ENCODE results near the gene PPP4R3B.
"Not testable (repeated sequence)": the region's sequence is repeated elsewhere in the genome, so short reads cannot be mapped to it uniquely, and the experiment has no call there.

The PPP4R3B gene

GRCh38 chr2:55596795-55597194, 20.6 kb downstream of the PPP4R3B start:
- DNase-seq (ENCODE audit: low read depth in 2 of 2, low spot score in 1 of 2) = not testable (repeated sequence)

DNA sequence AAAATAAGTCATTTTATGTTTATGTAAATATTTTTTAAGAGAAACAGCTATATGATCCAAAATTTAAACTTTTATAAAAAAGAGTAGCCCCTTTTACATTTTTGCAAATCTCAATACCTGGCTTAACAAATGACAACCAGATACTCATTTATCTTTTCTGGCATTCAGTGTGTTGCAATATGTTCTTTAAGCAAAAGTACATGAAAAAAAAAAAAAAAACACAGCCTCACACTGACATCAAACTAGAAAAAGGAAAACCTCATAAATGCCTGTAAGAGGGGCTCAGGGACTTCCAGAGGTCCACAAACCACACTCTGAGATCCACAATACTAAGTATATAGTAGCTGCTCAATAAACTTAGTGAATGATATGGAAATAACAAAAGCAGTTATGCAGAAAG, 21.9 kb downstream of the PPP4R3B start:
- no peak for DNase-seq (ENCODE audit: low read depth in 2 of 2, low spot score in 1 of 2)

GRCh38 chr2:55592130-55592529, 25.3 kb downstream of the PPP4R3B start:
- no peak for DNase-seq (ENCODE audit: low read depth in 2 of 2, low spot score in 1 of 2)

DNA sequence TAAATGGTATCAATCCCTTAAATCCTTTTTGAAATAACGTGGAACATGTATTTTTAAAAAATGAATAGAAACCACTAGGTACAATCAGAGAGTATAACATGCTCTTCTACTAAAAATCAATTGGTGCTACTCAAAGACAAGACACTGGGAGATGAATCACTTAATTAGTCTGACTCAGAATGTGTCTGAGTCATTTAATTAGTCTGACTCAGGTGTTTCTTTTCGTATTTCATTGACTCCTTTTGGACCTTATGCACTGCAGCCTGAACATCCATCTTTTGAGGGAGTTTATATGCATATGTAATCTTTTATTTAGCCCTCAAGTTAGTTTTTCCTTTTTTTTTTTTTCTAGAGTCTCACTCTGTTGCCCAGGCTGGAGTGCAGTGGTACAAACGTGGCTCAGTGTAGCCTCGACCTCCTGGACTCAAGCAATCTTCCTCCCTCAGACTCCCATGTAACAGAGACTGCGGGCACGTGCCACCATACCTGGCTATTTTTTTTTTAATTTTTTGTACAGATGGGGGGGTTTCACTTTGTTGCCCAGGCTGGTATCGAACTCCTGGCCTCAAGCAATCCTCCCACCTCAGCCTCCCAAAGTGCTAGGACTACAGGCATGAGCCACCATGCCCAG, 26.5 kb downstream of the PPP4R3B start:
- no peak for DNase-seq (ENCODE audit: low read depth in 2 of 2, low spot score in 1 of 2)

GRCh38 chr2:55585451-55586080, 31.9 kb downstream of the PPP4R3B start:
- DNase-seq (ENCODE audit: low read depth in 2 of 2, low spot score in 1 of 2) = no peak

DNA sequence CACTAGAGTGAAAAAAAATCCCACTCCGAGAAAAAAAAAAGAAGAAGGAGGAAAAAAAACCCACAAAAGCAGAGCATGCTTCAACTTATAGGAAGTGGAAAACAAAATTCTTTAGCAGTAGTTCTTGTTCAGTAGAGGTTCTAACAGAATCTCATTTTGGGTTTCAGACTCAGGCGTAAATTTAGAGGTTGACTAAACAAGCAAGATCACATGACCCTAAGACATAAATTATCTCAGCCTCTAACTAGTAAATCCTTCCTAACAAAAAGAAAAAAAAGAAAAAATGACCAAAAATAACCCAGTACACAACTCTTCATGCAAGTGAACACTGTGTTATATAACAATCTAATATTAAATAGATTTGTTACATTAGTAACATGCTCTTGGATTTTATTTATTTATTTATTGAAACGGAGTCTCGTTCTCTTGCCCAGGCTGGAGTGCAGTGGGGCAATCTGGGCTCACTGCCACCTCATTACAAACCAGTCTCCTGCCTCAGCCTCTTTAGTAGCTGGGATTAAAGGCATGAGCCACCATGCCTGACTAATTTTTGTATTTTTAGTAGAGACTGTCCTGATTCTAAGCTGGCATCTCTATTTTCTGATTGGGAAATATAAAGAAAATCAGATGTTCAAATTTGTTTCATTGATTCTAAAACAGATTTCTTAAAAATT, 35.4 kb downstream of the PPP4R3B start:
- DNase-seq (ENCODE audit: low read depth in 2 of 2, low spot score in 1 of 2) = no peak

- DNase-seq (ENCODE audit: low read depth in 2 of 2, low spot score in 1 of 2) = no peak
These were observed 36.0 kb downstream of the PPP4R3B start for GRCh38 chr2:55581435-55581834.

GRCh38 chr2:55569002-55569401, 48.4 kb downstream of the PPP4R3B start:
- DNase-seq (ENCODE audit: low read depth in 2 of 2, low spot score in 1 of 2) = not testable (repeated sequence)

DNA sequence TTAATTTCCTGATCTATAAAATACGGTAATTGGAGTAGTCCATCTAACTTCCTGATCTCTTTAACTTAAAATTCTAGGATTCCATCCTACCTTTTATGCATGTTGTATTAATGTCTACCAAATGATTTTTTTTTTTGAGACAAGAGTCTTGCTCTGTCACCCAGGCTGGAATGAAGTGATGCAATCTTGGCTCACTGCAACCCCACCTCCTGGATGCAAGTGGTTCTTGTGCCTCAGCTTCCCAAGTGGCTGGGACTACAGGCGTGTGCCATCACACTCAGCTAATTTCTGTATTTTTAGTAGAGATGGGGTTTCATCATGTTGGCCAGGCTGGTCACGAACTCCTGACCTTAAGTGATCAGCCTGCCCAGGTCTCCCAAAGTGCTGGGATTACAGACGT, 50.1 kb downstream of the PPP4R3B start:
- DNase-seq (ENCODE audit: low read depth in 2 of 2, low spot score in 1 of 2) = no peak

DNA sequence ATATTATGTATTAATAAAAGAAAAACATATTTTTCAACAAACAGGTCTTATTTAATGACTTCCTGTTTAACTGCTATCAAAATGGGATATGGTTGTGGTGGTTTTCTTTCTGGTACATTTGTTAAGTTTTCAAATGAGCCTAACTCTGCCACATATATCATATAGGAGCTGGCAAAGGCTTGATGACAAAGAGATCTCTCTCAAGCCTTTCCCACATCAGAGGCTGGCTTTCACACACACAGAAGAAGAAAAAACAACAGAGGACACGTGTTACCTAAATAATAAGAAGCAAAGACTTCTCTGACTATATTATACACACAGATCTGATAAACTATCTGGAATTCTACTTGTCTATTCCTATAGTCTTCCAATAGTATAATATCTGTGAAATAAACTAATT, 51.8 kb downstream of the PPP4R3B start:
- DNase-seq (ENCODE audit: low read depth in 2 of 2, low spot score in 1 of 2) = no peak

GRCh38 chr2:55560855-55561254, 56.6 kb downstream of the PPP4R3B start:
- DNase-seq (ENCODE audit: low read depth in 2 of 2, low spot score in 1 of 2) = no peak

DNA sequence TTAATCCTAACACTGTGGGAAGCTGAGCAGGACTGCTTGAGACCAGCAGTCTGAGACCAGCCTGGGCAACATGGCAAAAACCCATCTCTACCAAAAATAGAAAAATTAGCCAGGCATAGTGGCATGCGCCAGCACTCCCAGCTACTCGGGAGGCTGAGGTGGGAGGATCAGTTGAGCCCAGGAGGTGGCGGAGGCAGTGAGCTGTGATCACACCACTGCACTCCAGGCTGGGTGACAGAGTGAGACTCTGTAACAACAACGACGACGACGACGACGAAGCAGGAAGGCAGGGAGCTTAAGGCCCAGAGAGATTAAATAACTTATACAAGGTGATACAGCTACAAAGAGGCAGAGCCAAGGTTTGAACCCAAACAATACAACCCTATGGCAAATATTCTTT, 60.6 kb downstream of the PPP4R3B start:
- DNase-seq (ENCODE audit: low read depth in 2 of 2, low spot score in 1 of 2) = no peak

DNA sequence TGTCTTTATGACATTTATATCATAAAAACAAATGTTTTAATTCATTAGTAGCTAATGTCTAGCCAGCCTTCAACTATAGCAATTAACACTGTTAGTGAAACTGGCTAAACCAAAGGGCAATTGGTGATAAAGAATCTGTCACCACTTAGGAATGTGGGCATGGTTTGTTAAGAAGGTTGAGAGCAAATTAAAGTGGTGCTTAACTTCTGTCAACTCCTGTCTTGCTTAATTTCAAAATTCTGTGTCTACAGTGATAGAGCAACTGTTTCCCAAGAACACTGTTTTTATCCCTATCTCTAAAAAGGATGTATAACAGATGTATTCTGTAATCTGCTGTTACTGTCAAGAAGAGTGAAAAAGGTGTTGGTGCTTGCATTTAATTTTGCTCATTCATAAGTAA, 61.4 kb downstream of the PPP4R3B start:
- no peak for DNase-seq (ENCODE audit: low read depth in 2 of 2, low spot score in 1 of 2)

- DNase-seq (ENCODE audit: low read depth in 2 of 2, low spot score in 1 of 2) = no peak
These were observed 64.1 kb downstream of the PPP4R3B start for GRCh38 chr2:55553321-55553720.

- no peak for DNase-seq (ENCODE audit: low read depth in 2 of 2, low spot score in 1 of 2)
These were observed 66.9 kb downstream of the PPP4R3B start for GRCh38 chr2:55550368-55551102.

DNA sequence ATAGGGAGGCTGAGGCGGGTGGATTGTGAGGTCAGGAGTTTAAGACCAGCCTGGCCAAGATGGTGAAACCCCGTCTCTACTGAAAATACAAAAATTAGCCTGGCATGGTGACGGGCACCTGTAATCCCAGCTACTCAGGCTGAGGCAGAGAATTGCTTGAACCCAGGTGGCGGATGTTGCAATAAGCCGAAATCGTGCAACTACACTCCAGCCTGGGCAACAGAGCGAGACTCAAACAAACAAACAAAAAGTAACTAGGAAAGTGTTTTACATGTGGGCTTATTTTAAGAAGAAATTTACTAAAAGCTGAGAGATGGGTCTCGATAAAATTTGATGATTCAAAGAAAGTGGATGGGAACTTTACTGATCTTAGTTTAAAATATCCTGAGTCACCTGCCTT, 69.7 kb downstream of the PPP4R3B start:
- DNase-seq (ENCODE audit: low read depth in 2 of 2, low spot score in 1 of 2) = not testable (repeated sequence)

- no peak for DNase-seq (ENCODE audit: low read depth in 2 of 2, low spot score in 1 of 2)
These were observed 70.4 kb downstream of the PPP4R3B start for GRCh38 chr2:55547001-55547400.

DNA sequence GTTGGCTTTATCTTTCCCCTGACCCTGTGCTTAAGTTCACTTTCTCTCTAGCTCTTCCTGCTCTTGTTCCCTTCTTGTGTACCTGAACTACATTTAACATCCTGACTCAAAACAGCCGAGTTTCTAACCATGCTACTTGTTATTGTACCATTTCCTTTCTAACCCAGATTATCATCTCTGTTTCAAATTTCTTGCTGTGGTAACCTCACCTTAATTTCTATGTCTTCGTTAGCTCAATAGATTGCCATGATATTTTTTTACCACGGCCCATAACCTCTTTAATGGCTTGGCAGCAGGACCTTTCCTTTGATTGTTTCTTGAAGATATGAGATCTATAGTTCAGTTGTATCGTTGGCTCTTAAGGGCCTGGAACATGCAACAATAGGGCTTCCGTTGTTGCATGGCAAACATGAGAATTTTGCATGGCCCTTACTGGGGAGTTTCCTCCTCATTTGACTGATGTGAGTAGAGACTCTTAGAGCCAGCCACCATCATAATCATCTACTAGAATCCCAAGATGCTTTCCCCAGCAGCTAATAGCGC, 86.8 kb downstream of the PPP4R3B start:
- no peak for DNase-seq (ENCODE audit: low read depth in 2 of 2, low spot score in 1 of 2)

DNA sequence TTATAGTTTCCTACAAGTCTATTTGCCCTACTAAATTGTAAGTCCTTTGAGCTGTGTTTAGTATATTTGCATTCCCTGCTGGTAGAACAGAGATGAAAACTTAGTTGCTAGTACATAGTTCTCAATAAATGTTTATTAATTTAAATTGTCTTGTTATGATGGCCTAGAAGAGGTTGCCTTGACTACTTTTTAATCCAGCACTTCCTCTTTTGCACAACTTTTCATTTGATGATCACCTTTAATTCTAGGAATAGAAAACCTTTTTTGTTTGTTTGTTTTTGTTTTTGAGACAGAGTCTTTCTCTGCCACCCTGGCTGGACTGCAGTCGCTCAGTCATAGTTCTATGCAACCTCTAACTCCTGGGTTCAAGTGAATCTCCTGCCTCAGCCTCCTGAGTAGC, 91.2 kb downstream of the PPP4R3B start:
- no peak for DNase-seq (ENCODE audit: low read depth in 2 of 2, low spot score in 1 of 2)

DNA sequence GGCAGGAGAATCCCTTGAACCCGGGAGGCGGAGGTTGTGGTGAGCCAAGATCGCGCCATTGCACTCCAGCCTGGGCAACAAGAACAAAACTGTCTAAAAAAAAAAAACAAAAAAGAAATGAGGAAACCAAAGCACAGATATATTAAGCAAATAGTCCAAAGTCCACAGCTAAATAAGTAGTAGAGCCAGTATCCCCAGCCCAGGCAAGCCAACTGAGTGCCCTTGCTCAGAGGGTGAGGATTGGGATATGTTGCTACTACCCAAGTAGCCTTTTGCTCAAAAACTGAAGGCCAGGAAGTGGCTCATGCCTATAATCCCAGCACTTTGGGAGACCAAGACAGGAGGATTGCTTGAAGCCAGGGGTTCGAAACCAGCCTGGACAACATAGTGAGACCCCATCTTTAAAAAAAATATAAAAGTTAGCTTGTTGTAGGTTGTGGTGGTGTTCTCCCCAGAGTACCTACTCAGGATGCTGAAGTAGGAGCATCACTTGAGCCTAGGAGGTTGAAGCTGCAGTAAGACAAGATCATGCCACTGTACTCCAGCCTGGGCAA, 92.5 kb downstream of the PPP4R3B start:
- DNase-seq (ENCODE audit: low read depth in 2 of 2, low spot score in 1 of 2) = no peak

Measured in stimulated activated CD8-positive, alpha-beta memory T cell treated with anti-CD3 and anti-CD28 coated beads, Interleukin-4, amount 100 ng/mL, for 4 hours (primary cell).